Cardiac fibroblast (primary cell): ENCODE data around the gene GLI2.

Experiments used
- DNase-seq, 2 donors: peaks; one replicate each; pipeline versions ENCODE4 v3.0.0 to v3.0.0-alpha.2; 2010; ENCODE audit warnings: low read depth in 2 of 2
- H3K4me3 ChIP-seq, 2 donors: replicated peaks in 1 of 2; 1 replicate in 1 of 2; 2 replicates in 1 of 2; pipeline ENCODE4 v1.5.1; 2011; ENCODE audit warnings: low read depth in 2 of 2, low read length in 2 of 2, mild to moderate bottlenecking in 2 of 2, moderate library complexity in 1 of 2
- TF ChIP-seq, protein P1 (sequence below): IDR thresholded peaks from one replicate; pipeline ENCODE4 v1.5.1; 2011; ENCODE audit warnings: low read depth, mild to moderate bottlenecking, low read length, inconsistent platforms

GLI2 gene

DNA sequence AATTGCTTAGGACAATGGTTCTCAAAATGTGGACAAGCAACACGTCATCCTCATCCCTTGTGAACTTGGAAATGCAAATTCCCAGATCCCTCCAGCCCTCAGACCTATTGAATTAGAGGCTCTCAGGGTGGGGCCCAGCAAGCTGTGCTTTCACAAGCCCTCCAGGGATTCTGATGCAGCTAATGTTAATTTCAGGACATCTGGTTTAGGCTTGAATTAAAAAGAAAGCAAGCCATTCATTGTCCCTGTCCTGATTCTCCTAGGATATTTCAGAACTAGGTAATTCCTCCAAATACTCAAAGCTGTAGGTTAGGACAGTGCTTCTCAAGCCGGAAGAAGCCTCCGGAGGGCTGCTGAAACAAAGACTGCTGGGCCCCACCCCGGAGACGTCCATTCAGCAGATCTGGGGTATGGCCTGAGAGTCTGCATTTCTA lies 26.0 kb upstream of the GLI2 start:
- H3K4me3 ChIP-seq = no peak overlapping the region
- TF ChIP-seq, protein P1, sequence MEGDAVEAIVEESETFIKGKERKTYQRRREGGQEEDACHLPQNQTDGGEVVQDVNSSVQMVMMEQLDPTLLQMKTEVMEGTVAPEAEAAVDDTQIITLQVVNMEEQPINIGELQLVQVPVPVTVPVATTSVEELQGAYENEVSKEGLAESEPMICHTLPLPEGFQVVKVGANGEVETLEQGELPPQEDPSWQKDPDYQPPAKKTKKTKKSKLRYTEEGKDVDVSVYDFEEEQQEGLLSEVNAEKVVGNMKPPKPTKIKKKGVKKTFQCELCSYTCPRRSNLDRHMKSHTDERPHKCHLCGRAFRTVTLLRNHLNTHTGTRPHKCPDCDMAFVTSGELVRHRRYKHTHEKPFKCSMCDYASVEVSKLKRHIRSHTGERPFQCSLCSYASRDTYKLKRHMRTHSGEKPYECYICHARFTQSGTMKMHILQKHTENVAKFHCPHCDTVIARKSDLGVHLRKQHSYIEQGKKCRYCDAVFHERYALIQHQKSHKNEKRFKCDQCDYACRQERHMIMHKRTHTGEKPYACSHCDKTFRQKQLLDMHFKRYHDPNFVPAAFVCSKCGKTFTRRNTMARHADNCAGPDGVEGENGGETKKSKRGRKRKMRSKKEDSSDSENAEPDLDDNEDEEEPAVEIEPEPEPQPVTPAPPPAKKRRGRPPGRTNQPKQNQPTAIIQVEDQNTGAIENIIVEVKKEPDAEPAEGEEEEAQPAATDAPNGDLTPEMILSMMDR = no peak
- DNase-seq = peak in 1 of 2 donors; percentile 65

DNA sequence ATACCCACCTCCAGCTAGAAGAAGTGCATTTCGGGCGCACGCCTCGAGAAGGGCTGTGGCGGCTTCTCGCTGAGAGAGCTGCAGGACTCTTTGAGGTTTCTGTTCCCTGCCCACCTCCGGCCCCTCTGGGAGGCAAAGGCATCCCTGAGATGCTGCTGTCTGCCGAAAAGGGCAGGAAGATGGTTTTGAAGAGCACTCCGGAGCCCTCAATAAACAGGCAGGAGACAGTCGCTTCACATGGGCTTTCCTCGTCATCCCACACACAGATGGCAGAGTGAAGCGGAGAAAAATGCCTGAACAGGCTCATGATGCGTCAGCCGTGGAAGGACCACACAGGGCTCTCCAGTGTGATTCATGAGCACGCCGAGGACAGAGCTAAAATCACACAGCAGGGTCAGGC lies 25.4 kb upstream of the GLI2 start:
- H3K4me3 ChIP-seq = no peak overlapping the region
- TF ChIP-seq, protein P1 = no peak
- DNase-seq = peak in 1 of 2 donors; percentile 41

DNA sequence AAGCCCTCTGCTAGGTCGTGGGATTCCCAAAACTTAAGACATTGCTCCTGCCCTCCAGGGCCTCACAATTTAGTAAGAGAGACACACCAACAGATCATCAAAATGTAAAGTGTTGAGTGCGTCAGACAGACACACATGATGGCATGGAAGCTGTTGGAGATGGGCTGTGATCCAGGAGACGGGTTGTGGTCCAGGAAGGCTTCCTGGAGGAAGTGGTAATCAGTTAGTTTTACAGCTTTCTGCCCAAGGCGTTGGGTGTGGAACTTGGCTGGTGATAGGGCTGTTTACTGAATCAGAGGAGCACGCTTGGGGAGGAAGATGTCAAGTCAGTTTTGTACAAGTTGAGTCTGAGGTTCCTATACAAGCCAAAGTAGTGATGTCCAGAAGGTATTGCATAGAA lies 24.0 kb upstream of the GLI2 start:
- no peak overlapping the region for H3K4me3 ChIP-seq
- TF ChIP-seq, protein P1 = no peak
- DNase-seq = no peak

DNA sequence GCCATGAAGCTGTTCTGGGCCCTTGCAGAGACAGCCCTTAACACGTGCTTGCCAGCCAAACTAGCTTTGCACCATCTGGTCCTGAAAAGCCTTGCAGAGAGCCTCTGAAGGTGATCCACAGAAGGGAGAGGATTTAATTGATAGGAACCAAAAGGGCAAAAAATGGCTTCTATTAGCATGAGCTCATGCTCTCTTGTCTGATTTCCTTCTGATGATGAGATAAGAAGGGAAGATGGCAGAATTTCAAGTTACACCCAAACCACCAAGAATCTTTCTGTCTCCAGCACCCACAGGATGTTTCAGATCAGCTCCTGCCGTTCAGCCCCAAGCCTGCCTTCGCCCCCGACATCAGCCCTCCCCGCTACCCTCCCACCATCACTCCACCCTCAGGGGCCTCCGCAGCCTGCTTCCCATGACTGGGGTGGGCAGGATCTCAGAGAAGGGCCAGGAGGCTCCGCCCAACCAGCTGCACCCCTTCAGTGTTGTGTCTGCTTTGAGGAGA lies 23.4 kb upstream of the GLI2 start:
- TF ChIP-seq, protein P1 = no peak
- DNase-seq = no peak

DNA sequence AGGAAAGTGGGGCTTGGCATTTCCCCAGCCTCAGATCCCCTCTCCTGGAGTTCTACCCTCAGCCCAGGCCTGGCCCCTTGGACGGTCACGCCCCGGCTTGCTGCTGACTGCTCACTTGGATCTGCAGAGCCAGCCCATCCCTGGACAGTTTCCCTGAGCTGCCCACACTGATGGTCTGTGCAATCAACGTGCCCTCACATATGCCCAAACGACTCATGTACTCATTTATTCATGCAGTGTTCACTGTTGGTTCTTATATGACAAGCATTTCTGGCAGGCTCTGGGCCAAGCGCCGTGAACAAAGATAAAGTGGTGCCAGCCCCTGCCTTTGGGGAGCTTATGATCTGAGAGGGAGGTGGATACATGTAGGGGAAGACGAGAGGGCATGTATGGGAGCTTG lies 20.3 kb upstream of the GLI2 start:
- H3K4me3 ChIP-seq = no peak overlapping the region
- peak in 1 of 2 donors; percentile 18 for DNase-seq
- TF ChIP-seq, protein P1 = no peak

More for the DNA sequence above, 23.4 kb upstream of the GLI2 start:
- no peak overlapping the region for H3K4me3 ChIP-seq

DNA sequence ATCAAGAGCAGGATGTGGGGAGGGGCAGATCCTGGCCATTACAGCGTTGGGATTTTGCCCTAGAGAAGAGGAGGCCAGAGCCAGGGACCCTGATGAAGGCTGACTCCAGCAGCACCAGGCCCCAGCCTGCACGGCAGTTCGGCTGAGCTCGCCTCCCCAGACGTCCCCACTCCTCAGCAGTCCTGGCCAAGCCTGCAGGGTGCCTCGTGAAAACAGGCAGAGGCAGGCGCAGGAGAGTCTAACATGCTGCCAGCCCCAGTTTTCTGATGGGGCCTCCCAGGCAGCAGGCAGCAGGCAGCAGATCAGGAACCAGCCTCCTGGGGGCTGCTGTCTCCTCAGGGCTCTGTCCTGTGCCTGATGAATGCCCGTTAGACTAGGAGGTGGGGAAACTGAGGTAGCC lies 19.7 kb upstream of the GLI2 start:
- TF ChIP-seq, protein P1 = no peak
- DNase-seq = peak in 1 of 2 donors; percentile 16
- no peak overlapping the region for H3K4me3 ChIP-seq
